Dedifferentiated amniotic fluid mesenchymal stem cell (primary cell): Measurements from ENCODE around the gene NPW.

Experiments
- DNase-seq: peaks from one replicate; pipeline ENCODE4 v3.0.0-alpha.2; 2016; ENCODE audit errors: extremely low spot score

Gene NPW

GRCh38 chr16:2048116-2048543 lies 28.5 kb downstream of the NPW start:
- DNase-seq, result no peak

GRCh38 chr16:2053211-2053610 lies 33.6 kb downstream of the NPW start:
- DNase-seq, result no peak

- DNase-seq, result no peak
Measured at GRCh38 chr16:2053897-2054296, 34.3 kb downstream of the NPW start.

DNA sequence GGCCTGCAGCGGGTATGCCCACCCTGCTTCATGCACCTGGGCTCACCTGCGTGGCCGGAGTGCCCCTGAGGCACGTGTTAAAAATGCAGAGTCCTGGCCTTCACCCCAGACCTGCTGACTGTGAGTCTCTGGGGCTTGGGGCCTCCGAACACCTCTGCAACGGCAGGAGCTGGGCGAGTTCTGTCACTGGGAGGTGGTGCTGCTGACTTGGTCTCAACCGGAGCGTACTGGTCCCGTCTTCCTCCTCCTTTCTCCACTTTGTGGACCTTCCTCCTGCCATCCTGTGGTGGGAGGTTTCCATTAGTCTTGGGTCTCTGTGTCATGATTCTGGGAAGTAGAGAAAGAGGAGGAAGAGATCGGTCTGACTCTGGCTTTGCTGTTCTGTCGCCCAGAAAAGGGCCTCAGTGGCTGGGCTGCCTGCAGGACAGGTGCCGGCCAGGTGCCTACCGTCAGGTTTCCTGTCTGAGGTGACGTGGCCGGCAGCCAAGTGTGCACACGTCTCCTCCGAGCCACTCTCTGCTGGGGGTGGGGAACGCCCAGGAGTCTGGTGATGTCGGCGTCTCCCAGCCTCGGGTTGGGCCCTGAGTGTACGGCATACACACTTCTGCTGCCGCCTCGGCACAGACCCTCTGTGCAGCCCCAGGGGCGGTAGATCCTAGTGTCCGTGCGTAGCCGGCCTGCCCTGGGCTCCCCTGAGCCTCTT lies 35.1 kb downstream of the NPW start:
- DNase-seq, result no peak

GRCh38 chr16:2056077-2056476 lies 36.5 kb downstream of the NPW start:
- no peak for DNase-seq

- no peak for DNase-seq
Measured at GRCh38 chr16:2056681-2057407, 37.3 kb downstream of the NPW start.

DNA sequence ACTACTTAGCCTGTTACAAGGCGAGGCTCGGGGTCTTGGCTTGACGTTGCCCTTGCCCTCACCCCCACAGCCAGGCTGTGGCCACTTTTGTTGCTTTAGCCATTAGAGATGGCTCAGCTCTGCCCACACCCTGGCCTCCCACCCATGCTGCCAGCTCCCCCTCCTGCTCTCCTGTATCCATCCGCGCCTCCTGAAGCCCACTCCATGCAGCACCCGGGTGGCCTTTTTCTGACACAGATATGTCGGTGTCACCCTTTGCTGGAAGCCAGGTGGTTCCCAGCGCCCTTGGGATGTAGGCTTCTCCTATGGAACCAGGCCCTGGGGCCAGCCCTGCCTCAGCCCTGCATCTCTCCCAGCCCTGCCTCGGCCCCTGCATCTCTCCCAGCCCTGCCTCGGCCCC lies 37.9 kb downstream of the NPW start:
- DNase-seq, result no peak

GRCh38 chr16:2058420-2058819 lies 38.8 kb downstream of the NPW start:
- no peak for DNase-seq

- DNase-seq, result no peak
Measured at GRCh38 chr16:2058872-2059271, 39.3 kb downstream of the NPW start.

GRCh38 chr16:2060346-2060745 lies 40.8 kb downstream of the NPW start:
- DNase-seq, result no peak

DNA sequence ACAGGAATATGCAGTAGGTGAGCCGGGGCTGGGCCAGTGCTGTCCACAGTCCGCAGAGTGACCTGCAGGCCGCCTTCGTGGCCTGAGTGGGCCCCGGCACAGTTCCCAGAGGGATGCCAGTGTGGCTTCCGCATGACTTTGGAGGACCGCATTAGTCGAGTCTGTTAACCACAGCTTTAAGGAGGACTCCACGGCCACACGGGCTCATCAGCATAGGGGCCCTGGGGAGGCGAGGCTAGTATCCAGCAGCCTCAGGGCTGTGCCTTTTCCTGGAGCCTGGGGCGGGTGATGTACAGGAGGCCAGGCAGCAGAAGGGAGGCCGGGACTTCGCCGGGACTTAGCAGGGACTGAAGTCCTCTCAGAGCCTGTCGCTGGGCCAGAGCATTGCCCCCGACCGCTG lies 41.4 kb downstream of the NPW start:
- no peak for DNase-seq

- no peak for DNase-seq
Measured at GRCh38 chr16:2061526-2061925, 41.9 kb downstream of the NPW start.

- no peak for DNase-seq
Measured at GRCh38 chr16:2062801-2063200, 43.2 kb downstream of the NPW start.

- no peak for DNase-seq
Measured at GRCh38 chr16:2063861-2064260, 44.3 kb downstream of the NPW start.

DNA sequence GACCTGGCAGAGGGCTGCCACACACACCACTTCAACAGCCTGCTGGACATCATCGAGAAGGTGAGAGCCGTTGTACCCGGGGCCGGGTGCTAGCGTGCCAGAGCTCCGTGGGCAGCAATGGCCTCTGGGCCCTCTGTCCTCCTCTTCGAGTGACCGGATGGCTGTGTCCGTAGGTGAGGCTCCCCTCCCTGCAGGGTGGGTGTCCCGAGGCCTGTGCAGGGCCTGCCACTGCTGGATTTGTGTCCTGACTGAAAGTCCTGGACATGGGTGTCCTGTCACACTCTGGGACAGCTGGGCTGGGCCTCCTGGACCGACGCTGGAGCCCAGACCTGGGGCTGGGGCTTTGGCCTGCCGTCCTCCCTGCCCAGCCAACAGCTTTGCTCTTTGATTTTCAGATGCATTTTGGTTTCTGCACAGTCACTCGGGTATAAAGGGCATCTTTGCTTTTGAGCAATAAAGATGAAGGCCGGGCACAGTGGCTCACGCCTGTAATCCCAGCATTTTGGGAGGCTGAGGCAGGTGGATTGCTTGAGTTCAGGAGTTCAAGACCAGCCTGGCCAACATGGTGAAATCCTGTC lies 44.9 kb downstream of the NPW start:
- no peak for DNase-seq

DNA sequence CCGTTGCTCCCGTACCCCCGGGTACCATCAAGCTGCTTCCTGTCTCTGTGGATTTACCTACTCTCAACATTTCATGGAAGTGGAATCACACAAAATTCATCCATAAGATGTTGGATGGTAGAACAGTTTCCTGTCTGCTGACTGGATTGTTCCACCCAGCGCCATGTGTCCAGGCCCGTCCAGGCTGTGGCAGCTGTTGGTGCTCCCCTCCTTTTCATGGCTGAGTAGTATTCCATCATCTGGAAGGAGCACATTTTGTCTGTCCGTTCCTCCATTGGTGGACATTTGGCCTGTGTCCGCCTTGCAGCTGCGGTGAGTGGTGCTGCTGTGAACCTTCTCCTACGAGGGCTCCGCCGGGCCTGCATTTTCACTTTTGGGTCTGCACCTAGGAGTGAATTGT lies 46.6 kb downstream of the NPW start:
- no peak for DNase-seq
